Peyer's patch (tissue), 4 donors: ENCODE results near the gene FBXO47.

Experiments
- CTCF ChIP-seq, 6 experiments: fragments of 450-650 bp in 4 of 6; fragments of 200-600 bp in 2 of 6; sonication (generic) in 1 of 6; IDR thresholded peaks; one replicate each; pipeline ENCODE4 v1.5.1; 2017 to 2019; ENCODE audit warnings: antibody characterized with exemption in 6 of 6, mild to moderate bottlenecking in 3 of 6, moderate library complexity in 1 of 6
- POLR2A ChIP-seq, 2 donors: fragments of 450-650 bp; IDR thresholded peaks; one replicate each; pipeline ENCODE4 v1.5.1; 2017; ENCODE audit warnings: antibody characterized with exemption in 2 of 2, mild to moderate bottlenecking in 2 of 2, moderate library complexity in 2 of 2

GRCh38 chr17:38912221-38912813 lies 54.9 kb downstream of the FBXO47 start:
- TF ChIP-seq CTCF (IDR thresholded peaks at IDR 0.05) (no peak), POLR2A (IDR thresholded peaks at IDR 0.05) (no peak)
